PC-3 (cell line): ENCODE results near the gene ACAN. TPM values are rescaled to one million over a fixed set of nuclear protein-coding genes. Genes with fewer than 3 reads are reported as not detected.

Source experiments
- ATAC-seq: fragments of 200-7000 bp; cut with Tn5 transposase; 2 replicates; pipeline ENCODE4 v1.9.1; 2020; ENCODE audit warnings: mild to moderate bottlenecking, moderate library complexity
- BruUV-seq: library from RNA; stranded (reverse); fragments of 400-500 nt; replicated peaks from 2 replicates; lab custom pipeline; 2021; lab: Mats Ljungman, UMichigan
- CTCF ChIA-PET: fragments of 300-600 bp; sonication (Branson Sonifier 250); formaldehyde crosslinking; loops from one replicate; lab custom pipeline; 2022; ENCODE audit warnings: antibody characterized with exemption; lab: Charles Lee
- POLR2A ChIA-PET: fragments of 300-600 bp; sonication (Branson Sonifier 250); formaldehyde crosslinking; loops from one replicate; lab custom pipeline; 2022; ENCODE audit warnings: antibody characterized with exemption; ENCODE audit not compliant: unreplicated experiment; lab: Charles Lee
- DNase-seq: peaks from one replicate; pipeline ENCODE4 v3.0.0-alpha.2; 2015
- H2AFZ ChIP-seq: fragments of 300-600 bp; sonication (generic); 2 replicates; pipeline ENCODE4 v1.6.0; 2016; ENCODE audit warnings: antibody characterized with exemption, low read length
- H3F3A ChIP-seq: fragments of 300-600 bp; sonication (generic); one replicate; pipeline ENCODE4 v1.6.0; 2017; ENCODE audit warnings: antibody characterized with exemption, low read length, control low read depth, mild to moderate bottlenecking; ENCODE audit not compliant: unreplicated experiment
- H3K27ac ChIP-seq: fragments of 300-600 bp; sonication (generic); 2 replicates; pipeline ENCODE4 v1.5.1; 2016; ENCODE audit warnings: mild to moderate bottlenecking, low read length
- H3K27me3 ChIP-seq: fragments of 300-600 bp; sonication (generic); 2 replicates; pipeline ENCODE4 v1.6.1; 2016; ENCODE audit warnings: low read length, mixed read lengths
- H3K36me3 ChIP-seq: fragments of 300-600 bp; sonication (generic); 2 replicates; pipeline ENCODE4 v1.6.1; 2016; ENCODE audit warnings: low read depth, mixed run types, low read length, mixed read lengths
- H3K4me1 ChIP-seq: fragments of 300-600 bp; sonication (generic); 2 replicates; pipeline ENCODE4 v1.5.1; 2016; ENCODE audit warnings: low read length; ENCODE audit not compliant: insufficient read depth
- H3K4me2 ChIP-seq: fragments of 300-600 bp; sonication (generic); 2 replicates; pipeline ENCODE4 v1.6.0; 2016; ENCODE audit warnings: low read length
- H3K4me3 ChIP-seq: fragments of 300-600 bp; sonication (generic); 2 replicates; pipeline ENCODE4 v1.5.1; 2016; ENCODE audit warnings: mild to moderate bottlenecking, low read length, mixed read lengths
- H3K79me2 ChIP-seq: fragments of 300-600 bp; sonication (generic); 2 replicates; pipeline ENCODE4 v1.6.1; 2017; ENCODE audit warnings: low read length, mixed read lengths
- H3K9ac ChIP-seq: fragments of 300-600 bp; sonication (generic); 2 replicates; pipeline ENCODE4 v1.6.0; 2016; ENCODE audit warnings: mild to moderate bottlenecking, low read length
- H3K9me2 ChIP-seq: fragments of 300-600 bp; sonication (generic); replicated peaks from 2 replicates; pipeline ENCODE4 v1.6.1; 2016; ENCODE audit warnings: mixed run types, low read length, mixed read lengths
- H3K9me3 ChIP-seq: fragments of 300-600 bp; sonication (generic); 2 replicates; pipeline ENCODE4 v1.6.1; 2016; ENCODE audit warnings: low read length, mixed read lengths
- H4K20me1 ChIP-seq: fragments of 300-600 bp; sonication (generic); 2 replicates; pipeline ENCODE4 v1.6.1; 2016; ENCODE audit warnings: low read length, mixed read lengths
- CTCF ChIP-seq: fragments of 300-600 bp; sonication (generic); conservative IDR thresholded peaks from 2 replicates; pipeline ENCODE4 v1.5.1; 2017; ENCODE audit warnings: antibody characterized with exemption, low read depth, mild to moderate bottlenecking, low read length
- EZH2 ChIP-seq: fragments of 300-600 bp; sonication (generic); IDR thresholded peaks from one replicate; pipeline ENCODE4 v1.6.1; 2017; ENCODE audit warnings: antibody characterized with exemption, mild to moderate bottlenecking, low read length; ENCODE audit not compliant: unreplicated experiment
- EZH2phosphoT487 ChIP-seq: fragments of 300-600 bp; sonication (generic); IDR thresholded peaks from 2 replicates; pipeline ENCODE4 v1.6.1; 2018; ENCODE audit warnings: mild to moderate bottlenecking, antibody characterized with exemption, low read length, borderline replicate concordance
- intact Hi-C: fragments of 100-400 bp; cut with micrococcal nuclease; formaldehyde crosslinking; loops from 2 replicates; pipeline ENCODE4 v1.9.0; 2023
- total RNA-seq: library from RNA; depleted of rRNA; stranded (reverse); fragments of >200 nt; gene quantifications from 2 replicates; pipeline ENCODE4 v1.2.3, GENCODE V29; 2014

Gene ACAN
- total RNA-seq, 1 experiment from 2014 or later, result not detected

DNA sequence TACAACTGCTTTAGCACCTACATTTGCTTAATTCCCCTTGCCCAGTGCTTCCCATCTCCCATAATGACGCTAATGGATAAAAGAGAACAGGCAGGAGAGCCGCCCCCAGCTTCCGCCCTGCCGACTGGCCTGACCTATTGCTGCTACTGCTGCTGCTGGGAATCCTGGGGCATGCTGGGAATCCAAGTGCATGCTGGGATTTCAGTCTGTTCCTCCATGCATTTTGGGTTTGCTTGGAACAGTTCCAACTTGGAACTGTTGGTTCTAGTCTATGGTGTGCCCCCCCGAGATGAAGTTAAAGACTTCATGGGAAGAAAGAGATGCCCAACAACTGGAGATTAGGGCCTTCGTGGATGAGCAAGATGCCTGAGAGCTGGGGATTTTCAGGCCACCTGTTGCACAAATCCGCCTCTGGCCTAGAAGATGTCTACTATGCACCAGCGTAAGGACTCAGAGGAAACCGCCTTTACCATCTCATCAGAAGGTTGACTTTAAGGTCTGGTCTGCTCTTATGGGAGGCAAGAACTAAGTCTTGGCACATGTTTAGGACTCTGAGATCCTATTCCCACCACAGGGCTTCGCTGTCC, 63.2 kb downstream of the ACAN start:
- intact Hi-C loops, result no loop called here
- ATAC-seq (no peak), DNase-seq (no peak)
- no peak overlapping the region for H3K9ac ChIP-seq
- H3K27me3 ChIP-seq, result no peaks in the 10 kb centered on the region
- no peak for TF ChIP-seq EZH2phosphoT487
- TF ChIP-seq CTCF, result no peak
- no peak for TF ChIP-seq EZH2
- no peak overlapping the region for H3K4me2 ChIP-seq
- no peaks in the 10 kb centered on the region for H3F3A ChIP-seq
- POLR2A ChIA-PET, result no interaction called here
- H2AFZ ChIP-seq, result no peak overlapping the region
- H3K9me2 ChIP-seq, result no peaks in the 10 kb centered on the region
- H3K36me3 ChIP-seq, result no peaks in the 10 kb centered on the region
- no peak overlapping the region for H3K27ac ChIP-seq
- no TSS peak for BruUV-seq
- no peaks in the 10 kb centered on the region for H4K20me1 ChIP-seq
- H3K9me3 ChIP-seq, result no peaks in the 10 kb centered on the region
- H3K4me1 ChIP-seq, result no peaks in the 10 kb centered on the region
- H3K4me3 ChIP-seq, result no peak overlapping the region
- CTCF ChIA-PET, result no interaction called here
- no peaks in the 10 kb centered on the region for H3K79me2 ChIP-seq

DNA sequence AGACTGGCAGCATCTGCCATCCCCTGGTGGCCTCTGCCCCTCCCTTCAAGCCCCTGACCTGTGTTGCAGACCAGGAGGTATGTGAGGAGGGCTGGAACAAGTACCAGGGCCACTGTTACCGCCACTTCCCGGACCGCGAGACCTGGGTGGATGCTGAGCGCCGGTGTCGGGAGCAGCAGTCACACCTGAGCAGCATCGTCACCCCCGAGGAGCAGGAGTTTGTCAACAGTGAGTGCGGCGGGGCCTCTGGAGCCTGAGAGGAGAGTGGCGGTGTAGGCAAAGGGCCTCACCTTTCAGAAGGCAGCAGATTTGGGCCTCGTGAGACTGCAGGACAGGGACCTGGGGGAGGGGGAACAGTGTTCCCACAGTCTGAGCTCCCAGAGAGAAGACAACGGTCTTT, 68.1 kb downstream of the ACAN start:
- H3K4me1 ChIP-seq, result peaks cover 4% of the 10 kb centered on the region; the same call in 1 of the 2 replicates
- intact Hi-C loops, result no loop called here
- BruUV-seq, result no TSS peak
- TF ChIP-seq CTCF, result no peak
- no peak for TF ChIP-seq EZH2
- no peak for TF ChIP-seq EZH2phosphoT487
- no peak overlapping the region for H3K27ac ChIP-seq
- H3K27me3 ChIP-seq, result peaks cover 21% of the 10 kb centered on the region; the same call in 1 of the 2 replicates
- H3K36me3 ChIP-seq, result no peaks in the 10 kb centered on the region
- no peaks in the 10 kb centered on the region for H3K9me2 ChIP-seq
- no peak overlapping the region for H3K9ac ChIP-seq
- H3K4me3 ChIP-seq, result no peak overlapping the region
- ChIA-PET POLR2A (no interaction called here), CTCF (no interaction called here)
- no peaks in the 10 kb centered on the region for H3F3A ChIP-seq
- H2AFZ ChIP-seq, result no peak overlapping the region
- H3K9me3 ChIP-seq, result no peaks in the 10 kb centered on the region
- no peak for ATAC-seq
- no peaks in the 10 kb centered on the region for H3K79me2 ChIP-seq
- no peak for DNase-seq
- H3K4me2 ChIP-seq, result no peak overlapping the region
- H4K20me1 ChIP-seq, result no peaks in the 10 kb centered on the region

DNA sequence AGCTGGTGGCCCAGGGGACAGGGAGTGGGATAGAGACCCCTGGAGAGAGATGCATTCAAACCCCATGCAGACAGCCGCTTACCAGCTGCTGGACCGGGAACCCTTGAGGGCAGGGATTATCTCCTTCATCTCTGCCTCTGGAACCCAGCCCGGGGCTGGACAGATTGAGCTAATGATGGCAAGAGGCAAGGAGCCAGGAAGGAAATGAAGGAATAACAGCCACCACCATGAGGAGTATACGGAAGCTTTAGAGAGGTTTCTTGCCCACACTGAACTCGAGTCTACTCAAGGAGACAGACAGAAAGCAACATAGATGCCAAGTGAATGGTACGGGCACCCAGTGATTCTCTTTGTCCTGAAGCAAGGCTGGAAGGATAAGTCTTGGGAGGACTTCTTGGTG, 68.9 kb downstream of the ACAN start:
- H3K27me3 ChIP-seq, result peaks cover 21% of the 10 kb centered on the region; the same call in 1 of the 2 replicates
- no peak for DNase-seq
- BruUV-seq, result no TSS peak

More for the DNA sequence above, 68.9 kb downstream of the ACAN start:
- POLR2A ChIA-PET, result no interaction called here
- no peak overlapping the region for H3K9ac ChIP-seq
- no peak for ATAC-seq
- H3K4me2 ChIP-seq, result no peak overlapping the region
- no peaks in the 10 kb centered on the region for H3K36me3 ChIP-seq
- H3K79me2 ChIP-seq, result no peaks in the 10 kb centered on the region
- H4K20me1 ChIP-seq, result no peaks in the 10 kb centered on the region
- H2AFZ ChIP-seq, result no peak overlapping the region
- H3F3A ChIP-seq, result no peaks in the 10 kb centered on the region
- TF ChIP-seq CTCF (no peak), EZH2phosphoT487 (no peak), EZH2 (no peak)
- H3K9me3 ChIP-seq, result no peaks in the 10 kb centered on the region
- CTCF ChIA-PET, result no interaction called here
- no peaks in the 10 kb centered on the region for H3K9me2 ChIP-seq
- peaks cover 4% of the 10 kb centered on the region; the same call in 1 of the 2 replicates for H3K4me1 ChIP-seq
- intact Hi-C loops, result no loop called here
- no peak overlapping the region for H3K27ac ChIP-seq
- no peak overlapping the region for H3K4me3 ChIP-seq
